Esophagus squamous epithelium (tissue), 4 donors: ENCODE results near the gene TLCD1.

ENCODE experiments used
- CTCF ChIP-seq, 6 experiments: fragments of 450-650 bp in 4 of 6; fragments of 200-600 bp in 2 of 6; sonication (generic) in 2 of 6; IDR thresholded peaks; one replicate each; pipeline ENCODE4 v1.5.1; 2016 to 2019; ENCODE audit warnings: antibody characterized with exemption in 6 of 6, mild to moderate bottlenecking in 4 of 6, moderate library complexity in 4 of 6
- POLR2A ChIP-seq, 4 donors: fragments of 450-650 bp; IDR thresholded peaks; one replicate each; pipeline ENCODE4 v1.6.1; 2017; ENCODE audit warnings: antibody characterized with exemption in 4 of 4, mild to moderate bottlenecking in 4 of 4, moderate library complexity in 3 of 4

DNA sequence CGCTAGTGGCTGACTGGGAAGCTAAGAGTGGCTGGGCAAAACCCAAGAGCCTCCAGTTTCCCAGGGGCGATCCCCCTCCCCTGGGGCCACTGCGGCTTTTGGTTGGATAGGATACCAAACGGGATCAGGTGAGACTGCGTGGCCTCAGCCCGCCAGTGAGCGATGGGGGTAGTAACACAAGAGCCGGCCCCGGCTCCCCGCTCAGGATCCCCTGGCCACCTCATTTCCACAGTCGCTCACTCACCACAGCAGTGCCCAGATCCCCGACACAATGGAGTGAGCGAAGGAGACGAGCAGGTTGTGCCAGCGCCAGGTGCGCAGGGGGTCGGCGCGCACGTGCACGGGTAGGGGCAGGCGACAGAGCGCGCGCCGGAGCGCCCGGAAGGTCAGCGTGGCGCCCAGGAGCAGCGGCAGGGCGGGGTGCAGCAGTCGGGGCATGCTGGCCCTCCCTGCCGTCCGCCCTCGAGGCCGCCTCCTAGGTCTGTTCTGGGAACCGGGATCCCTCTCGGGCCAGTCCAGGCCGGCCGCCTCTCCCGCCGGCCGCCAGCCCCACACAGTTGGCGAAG is 290 bp downstream of the TLCD1 start:
- peak in 1 of 6 experiments; percentile 17 for TF ChIP-seq CTCF (IDR thresholded peaks at IDR 0.05)
- TF ChIP-seq POLR2A (IDR thresholded peaks at IDR 0.05): peak in 1 of 4 donors; percentile 47
